ENCODE results near the gene LZIC. TPM values are rescaled to one million over a fixed set of nuclear protein-coding genes. Genes with fewer than 3 reads are reported as not detected.

Gene LZIC
- total RNA-seq, 2 donors from 2014 or later = 31.5 to 34.1 TPM

- intact Hi-C loops (cut with DNase I) = no loop called here
- DNase-seq (ENCODE audit: low spot score) = no peak
Measured at GRCh38 chr1:9890224-9890731, 52.9 kb downstream of the LZIC start.

DNA sequence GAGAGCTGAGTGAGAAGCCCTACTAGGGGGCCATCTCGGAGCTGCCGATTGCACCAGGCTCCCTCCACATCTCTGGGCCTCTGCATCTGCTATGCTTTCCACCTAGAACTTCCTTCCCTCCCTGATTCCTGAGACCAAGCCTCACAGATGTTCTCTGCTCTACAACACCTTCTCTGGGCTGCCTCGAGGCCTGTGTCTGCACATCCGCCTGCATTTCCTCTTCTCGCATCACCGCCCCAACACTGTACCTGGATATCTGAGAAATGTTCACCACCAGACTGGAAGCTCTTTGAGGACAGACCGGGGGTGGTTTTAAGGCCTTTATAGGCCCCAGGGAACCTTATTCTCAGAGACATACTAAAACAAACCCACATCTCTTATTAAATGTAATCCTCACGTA lies 53.8 kb downstream of the LZIC start:
- intact Hi-C loops (cut with DNase I) = no loop called here
- DNase-seq (ENCODE audit: low spot score) = no peak

DNA sequence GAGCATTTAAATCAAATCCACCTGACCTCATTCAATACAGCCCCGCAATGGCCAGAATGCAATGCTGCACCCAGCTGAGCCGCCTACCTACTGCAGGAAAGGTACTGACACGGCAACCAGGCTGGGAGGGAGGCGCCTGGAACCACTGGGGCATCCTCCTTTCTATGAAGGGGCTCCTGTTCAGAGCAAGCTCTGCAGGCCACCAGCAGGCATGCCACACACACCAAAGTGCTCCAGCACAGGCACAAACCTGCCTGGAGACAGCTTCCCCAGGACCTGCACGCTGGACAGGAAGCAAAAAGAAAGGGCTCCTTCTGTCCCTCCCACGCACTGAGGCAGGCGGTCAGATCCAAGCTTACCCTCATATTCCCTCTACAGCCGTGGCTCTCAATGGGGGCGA lies 54.3 kb downstream of the LZIC start:
- DNase-seq (ENCODE audit: low spot score) = no peak
- intact Hi-C loops (cut with DNase I) = no loop called here

GRCh38 chr1:9887070-9887469 lies 56.1 kb downstream of the LZIC start:
- intact Hi-C loops (cut with DNase I) = no loop called here
- DNase-seq (ENCODE audit: low spot score) = no peak

- no peak for DNase-seq (ENCODE audit: low spot score)
Measured at GRCh38 chr1:9886092-9886742, 57.0 kb downstream of the LZIC start.

DNA sequence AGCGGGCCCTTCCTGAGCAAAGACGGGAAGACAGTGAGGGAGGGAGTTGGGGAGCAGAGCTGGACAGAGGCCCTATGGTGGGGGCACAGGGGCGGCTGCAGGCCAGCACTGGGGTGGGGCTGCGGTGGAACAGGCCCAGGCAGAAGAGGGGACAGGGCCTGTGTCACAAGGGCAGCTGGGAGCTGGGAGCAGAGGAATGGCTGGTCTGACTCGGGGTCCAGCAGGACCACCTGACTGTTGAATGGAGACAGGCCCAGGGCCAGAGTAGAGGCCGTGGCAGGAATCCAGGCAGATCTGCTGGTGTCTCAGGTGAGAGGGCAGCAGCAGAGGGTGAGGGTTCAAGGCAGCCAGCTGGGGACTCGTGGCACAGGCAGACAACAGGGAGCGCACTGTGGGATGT lies 58.4 kb downstream of the LZIC start:
- intact Hi-C loops (cut with DNase I) = no loop called here
- no peak for DNase-seq (ENCODE audit: low spot score)

More at GRCh38 chr1:9886092-9886742, 57.0 kb downstream of the LZIC start:
- intact Hi-C loops (cut with DNase I) = no loop called here

- intact Hi-C loops (cut with DNase I) = no loop called here
- DNase-seq (ENCODE audit: low spot score) = no peak
Measured at GRCh38 chr1:9883585-9884449, 59.4 kb downstream of the LZIC start.

DNA sequence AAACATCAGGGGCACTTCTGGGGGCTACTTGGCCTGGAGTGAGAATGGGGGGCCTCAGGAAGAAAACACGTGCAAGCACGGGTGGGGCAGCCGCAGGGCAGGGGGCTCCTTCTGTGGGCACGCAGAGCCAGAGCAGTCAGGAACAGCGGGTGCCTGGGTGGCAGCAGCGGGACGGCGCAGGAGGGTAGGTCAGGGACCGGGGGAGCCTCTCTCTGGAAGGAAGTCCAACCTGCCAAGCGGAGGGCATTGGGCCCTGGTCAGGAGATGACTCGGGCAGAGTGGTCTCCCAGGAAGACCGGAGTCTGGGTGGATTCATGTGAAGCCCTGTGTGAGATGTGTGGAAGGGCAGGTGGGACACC lies 60.3 kb downstream of the LZIC start:
- intact Hi-C loops (cut with DNase I) = no loop called here

DNA sequence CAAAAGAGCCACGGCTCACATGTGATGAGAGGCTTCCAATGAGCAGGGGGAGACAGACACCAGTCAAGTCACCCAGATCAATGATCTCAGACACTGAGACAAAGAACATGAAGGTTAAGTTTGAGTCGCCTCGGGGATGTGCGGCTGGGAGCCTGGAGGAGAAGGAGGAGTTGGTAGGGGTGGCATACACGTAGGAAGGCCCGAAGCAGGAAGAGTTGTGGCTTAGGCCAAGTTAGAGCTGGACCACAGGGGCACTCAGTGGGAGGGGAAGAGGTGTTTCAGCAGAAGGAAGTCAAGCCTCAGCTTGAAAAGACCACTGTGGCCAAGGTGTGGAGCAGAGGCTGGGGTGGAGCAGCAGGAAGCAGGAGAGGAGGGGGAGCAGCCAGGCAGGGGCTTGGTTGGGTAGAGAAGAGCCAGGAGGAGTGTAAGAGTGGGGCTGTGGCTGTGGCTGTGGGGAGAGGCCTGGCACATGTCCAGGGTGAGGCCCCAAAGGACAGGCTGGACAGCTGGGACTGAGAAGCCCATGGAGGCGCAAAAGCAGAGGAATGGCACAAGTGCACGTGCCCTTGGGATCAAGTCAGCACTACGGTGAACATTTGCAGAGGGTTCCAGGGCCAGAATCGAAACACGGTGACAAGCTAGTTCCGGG lies 60.8 kb downstream of the LZIC start:
- intact Hi-C loops (cut with DNase I) = no loop called here
- DNase-seq (ENCODE audit: low spot score) = no peak

More for the DNA sequence above, 60.3 kb downstream of the LZIC start:
- no peak for DNase-seq (ENCODE audit: low spot score)

- intact Hi-C loops (cut with DNase I) = no loop called here
- no peak for DNase-seq (ENCODE audit: low spot score)
Measured at GRCh38 chr1:9881838-9882249, 61.3 kb downstream of the LZIC start.

Small RNA genes lying within 50 kb of the gene (microRNA-seq; reads per million reads assigned to microRNA genes)
- gene MIR5697 (ENCODE audit: borderline microRNAs expressed in 2 of 2) = 0.26 to 0.65 reads per million in 2 donors

Other genes with a start within 250 kb of the LZIC start
- 10 to 100 TPM; 59.8 to 77.9 TPM for gene CLSTN1, start 119.4 kb downstream of the LZIC start, total RNA-seq
- gene CTNNBIP1, start 33.1 kb downstream of the LZIC start, total RNA-seq = 10 to 100 TPM; 13.9 to 18.3 TPM
- gene NMNAT1, start 84 bp upstream of the LZIC start, total RNA-seq = 1 to 10 TPM; 7.5 to 7.8 TPM
- 10 to 100 TPM; 32.9 to 35.7 TPM for gene RBP7, start 53.8 kb upstream of the LZIC start, total RNA-seq
- 10 to 100 TPM; 34.4 to 34.7 TPM for gene UBE4B, start 89.6 kb upstream of the LZIC start, total RNA-seq